Measurements from ENCODE around the gene DSTN. TPM values are rescaled to one million over a fixed set of nuclear protein-coding genes. Genes with fewer than 3 reads are reported as not detected.

The DSTN gene
- total and polyA plus RNA-seq, 9 donors, result 162 to 1,033 (median 324) TPM

GRCh38 chr20:17655286-17655651 lies 85.4 kb downstream of the DSTN start:
- DNase-seq, result no peak
- H3K27ac ChIP-seq, result no peak overlapping the region

GRCh38 chr20:17655865-17656479 lies 86.1 kb downstream of the DSTN start:
- H3K27me3 ChIP-seq, result no peaks in the 10 kb centered on the region
- no peak for DNase-seq
- intact Hi-C loops (cut with DNase I), result no loop called here

More at GRCh38 chr20:17655286-17655651, 85.4 kb downstream of the DSTN start:
- Histone ChIP-seq H3K4me3 (no peak overlapping the region), H3K9me3 (no peaks in the 10 kb centered on the region), H3K4me1 (ENCODE audit: insufficient read depth) (peaks cover 7% of the 10 kb centered on the region), H3K36me3 (no peaks in the 10 kb centered on the region), H3K27me3 (no peaks in the 10 kb centered on the region)
- 70 to 79% (median 74%) methylated on average over 7 of the region's 7 CpGs for WGBS, 3 donors
- intact Hi-C loops (cut with DNase I), result no loop called here
- TF ChIP-seq POLR2A (IDR thresholded peaks at IDR 0.05) (no peak), EP300 (IDR thresholded peaks at IDR 0.05) (no peak)
- TF ChIP-seq, protein P1, sequence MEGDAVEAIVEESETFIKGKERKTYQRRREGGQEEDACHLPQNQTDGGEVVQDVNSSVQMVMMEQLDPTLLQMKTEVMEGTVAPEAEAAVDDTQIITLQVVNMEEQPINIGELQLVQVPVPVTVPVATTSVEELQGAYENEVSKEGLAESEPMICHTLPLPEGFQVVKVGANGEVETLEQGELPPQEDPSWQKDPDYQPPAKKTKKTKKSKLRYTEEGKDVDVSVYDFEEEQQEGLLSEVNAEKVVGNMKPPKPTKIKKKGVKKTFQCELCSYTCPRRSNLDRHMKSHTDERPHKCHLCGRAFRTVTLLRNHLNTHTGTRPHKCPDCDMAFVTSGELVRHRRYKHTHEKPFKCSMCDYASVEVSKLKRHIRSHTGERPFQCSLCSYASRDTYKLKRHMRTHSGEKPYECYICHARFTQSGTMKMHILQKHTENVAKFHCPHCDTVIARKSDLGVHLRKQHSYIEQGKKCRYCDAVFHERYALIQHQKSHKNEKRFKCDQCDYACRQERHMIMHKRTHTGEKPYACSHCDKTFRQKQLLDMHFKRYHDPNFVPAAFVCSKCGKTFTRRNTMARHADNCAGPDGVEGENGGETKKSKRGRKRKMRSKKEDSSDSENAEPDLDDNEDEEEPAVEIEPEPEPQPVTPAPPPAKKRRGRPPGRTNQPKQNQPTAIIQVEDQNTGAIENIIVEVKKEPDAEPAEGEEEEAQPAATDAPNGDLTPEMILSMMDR (IDR thresholded peaks at IDR 0.05), result no peak

GRCh38 chr20:17657079-17657825 lies 87.4 kb downstream of the DSTN start:
- Histone ChIP-seq H3K9me3 (no peaks in the 10 kb centered on the region), H3K4me3 (no peak overlapping the region), H3K4me1 (ENCODE audit: insufficient read depth) (peaks cover 14% of the 10 kb centered on the region), H3K36me3 (no peaks in the 10 kb centered on the region), H3K27ac (no peak overlapping the region), H3K27me3 (no peaks in the 10 kb centered on the region)
- WGBS, 3 donors, result 53 to 68% (median 59%) methylated on average over 9 of the region's 9 CpGs
- intact Hi-C loops (cut with DNase I), result no loop called here
- peak in 1 of 5 donors; percentile 36 for DNase-seq
- TF ChIP-seq, protein P1 (IDR thresholded peaks at IDR 0.05), result no peak
- no peak for TF ChIP-seq POLR2A (IDR thresholded peaks at IDR 0.05)
- TF ChIP-seq EP300 (IDR thresholded peaks at IDR 0.05), result no peak

More at GRCh38 chr20:17655865-17656479, 86.1 kb downstream of the DSTN start:
- Histone ChIP-seq H3K4me3 (no peak overlapping the region), H3K36me3 (no peaks in the 10 kb centered on the region), H3K27ac (no peak overlapping the region), H3K9me3 (no peaks in the 10 kb centered on the region), H3K4me1 (ENCODE audit: insufficient read depth) (peaks cover 11% of the 10 kb centered on the region)
- TF ChIP-seq POLR2A (IDR thresholded peaks at IDR 0.05), result no peak
- TF ChIP-seq EP300 (IDR thresholded peaks at IDR 0.05), result no peak
- TF ChIP-seq, protein P1 (IDR thresholded peaks at IDR 0.05), result no peak
- WGBS, 3 donors, result 78 to 79% (median 79%) methylated on average over 11 of the region's 11 CpGs

DNA sequence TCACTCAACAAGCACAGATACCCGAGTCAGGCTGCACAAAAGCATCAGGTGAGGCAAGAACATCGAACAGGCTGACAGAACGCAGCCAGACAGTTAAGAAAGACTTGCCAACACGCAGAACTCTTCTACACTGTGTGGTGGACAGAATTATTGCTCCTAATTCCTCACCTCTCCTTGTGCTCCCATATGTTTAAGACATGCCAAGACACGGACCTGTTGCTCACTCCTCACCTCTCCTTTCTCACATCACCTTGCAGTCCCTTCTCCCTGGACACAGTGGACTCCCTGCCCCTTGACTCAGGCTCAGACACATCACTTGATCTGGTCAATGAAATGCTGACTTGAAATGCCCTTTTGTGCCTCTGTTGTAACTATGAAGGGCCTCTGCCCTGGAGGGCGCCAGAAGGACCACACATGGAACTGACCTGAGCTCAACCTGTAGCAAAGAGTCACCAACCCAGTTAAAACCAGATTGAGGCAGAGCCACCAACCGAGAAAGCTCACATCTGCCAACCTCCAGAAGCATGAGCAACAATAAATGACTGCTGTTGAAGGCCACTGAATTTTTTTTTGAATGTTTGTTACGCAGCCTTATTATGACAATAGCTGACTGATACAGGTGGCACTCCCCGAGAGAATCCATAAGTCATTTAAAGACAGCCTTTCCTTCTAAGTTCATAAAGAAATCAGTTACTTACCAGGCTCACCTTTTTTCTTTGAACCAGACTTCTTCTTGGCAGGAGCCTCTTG lies 88.2 kb downstream of the DSTN start:
- Histone ChIP-seq H3K27ac (no peak overlapping the region), H3K4me1 (ENCODE audit: insufficient read depth) (peaks cover 21% of the 10 kb centered on the region), H3K36me3 (no peaks in the 10 kb centered on the region), H3K9me3 (no peaks in the 10 kb centered on the region), H3K4me3 (no peak overlapping the region), H3K27me3 (no peaks in the 10 kb centered on the region)
- WGBS, 3 donors, result 87 to 92% (median 91%) methylated on average over 9 of the region's 9 CpGs
- DNase-seq, result no peak
- TF ChIP-seq EP300 (IDR thresholded peaks at IDR 0.05), result no peak
- no peak for TF ChIP-seq POLR2A (IDR thresholded peaks at IDR 0.05)
- TF ChIP-seq, protein P1 (IDR thresholded peaks at IDR 0.05), result no peak
- intact Hi-C loops (cut with DNase I), result no loop called here
